ENCODE measurements around the gene CALHM2.

- TF ChIP-seq CTCF (optimal IDR thresholded peaks at IDR 0.05 in 1 of 3, IDR thresholded peaks at IDR 0.05 in 1 of 3, conservative IDR thresholded peaks at IDR 0.05 in 1 of 3; ENCODE audit: extremely low read depth in 1 of 3, insufficient read depth in 2 of 3, low read length in 3 of 3) (no peak), EZH2 (IDR thresholded peaks at IDR 0.05; ENCODE audit: low read length) (no peak)
These were observed 4.0 kb upstream of the CALHM2 start for GRCh38 chr10:103456074-103456660.

All from keratinocyte (primary cell).